Heart right ventricle (tissue), 16 donors: Measurements from ENCODE around the gene HOXA5. TPM values are rescaled to one million over a fixed set of nuclear protein-coding genes. Genes with fewer than 3 reads are reported as not detected.
A peak's percentile ranks its signal among the peaks of the same experiment; 100 is the strongest.

ENCODE experiments used
- ATAC-seq, 8 donors: fragments of 200-7000 bp; cut with Tn5 transposase; one replicate each; pipeline ENCODE4 v1.9.1; 2020; ENCODE audit warnings: mild to moderate bottlenecking in 8 of 8, moderate library complexity in 8 of 8, moderate number of reproducible peaks in 1 of 8
- DNase-seq, 2 donors: peaks; one replicate each; pipeline ENCODE4 v3.0.0-alpha.2; 2020
- H3K27ac ChIP-seq, 10 donors: fragments of 200-600 bp; sonication (generic) in 2 of 10; one replicate each; pipeline versions ENCODE4 v1.5.0 to v1.8.0; 2020 to 2022; ENCODE audit warnings: mild to moderate bottlenecking in 3 of 10
- H3K27me3 ChIP-seq, 7 donors: fragments of 200-600 bp; one replicate each; pipeline ENCODE4 v1.8.0; 2021 to 2022; ENCODE audit warnings: mild to moderate bottlenecking in 2 of 7
- H3K36me3 ChIP-seq, 9 donors: fragments of 200-600 bp; sonication (generic) in 1 of 9; one replicate each; pipeline versions ENCODE4 v1.5.0 to v1.8.0; 2020 to 2022; ENCODE audit warnings: mild to moderate bottlenecking in 2 of 9
- H3K4me1 ChIP-seq, 9 donors: fragments of 200-600 bp; sonication (generic) in 1 of 9; one replicate each; pipeline versions ENCODE4 v1.5.0 to v1.8.0; 2020 to 2022; ENCODE audit warnings: mild to moderate bottlenecking in 4 of 9
- H3K4me3 ChIP-seq, 10 donors: fragments of 200-600 bp; sonication (generic) in 2 of 10; one replicate each; pipeline versions ENCODE4 v1.5.0 to v1.8.0; 2020 to 2022; ENCODE audit warnings: mild to moderate bottlenecking in 7 of 10, moderate library complexity in 2 of 10
- H3K9me3 ChIP-seq, 11 donors: fragments of 200-600 bp in 10 of 11; sonication (generic) in 2 of 11; one replicate each; pipeline versions ENCODE4 v1.5.0 to v1.8.0; 2013 to 2022; ENCODE audit warnings: mild to moderate bottlenecking in 2 of 11, control low read depth in 1 of 11, moderate library complexity in 1 of 11
- CTCF ChIP-seq, 9 donors: fragments of 200-600 bp; sonication (generic) in 2 of 9; IDR thresholded peaks; one replicate each; pipeline versions ENCODE4 v1.5.0 to v1.8.0; 2021 to 2022; ENCODE audit warnings: antibody characterized with exemption in 9 of 9, mild to moderate bottlenecking in 5 of 9, moderate library complexity in 1 of 9
- WGBS, 2 donors: extraction: QIAGEN DNeasy Blood & Tissue Kit; methylation state at CpG; one replicate each; pipeline ENCODE4 v1.1.7; 2013; ENCODE audit warnings: inconsistent platforms in 1 of 2; 5-methylcytosine and 5-hydroxymethylcytosine counted together
- intact Hi-C, 10 donors: fragments of 100-400 bp; cut with DNase I; formaldehyde crosslinking; loops; one replicate each; pipeline versions ENCODE4 v1.11.1 to v1.14.2; 2022
- polyA plus RNA-seq, 2 donors: library from polyadenylated mRNA; stranded (reverse); fragments of 200-250 nt; gene quantifications; one replicate each; pipeline ENCODE4 v1.2.3, GENCODE V29; 2013
- total RNA-seq, 10 donors: library from RNA; stranded (reverse); fragmentation: NEBNext Ultra II Directional in 3 of 10; extraction: Animal tissue kit (Norgen Biotek cat#: 25700) in 3 of 10; gene quantifications; one replicate each; pipeline versions ENCODE4 v1.2.1 to v1.2.4, GENCODE V29; 2021 to 2023
- donor health status: Arrhythmogenic right ventricular cardiomyopathy.
- donor health status: ischemic (EF 13 %, LVEDD 7.1; RV severe dilation, severe dysfunction).
- donor health status: healthy with polysubstance abuse.
- donor health status: DM: no; HTN: yes; CAD: no.
- donor health status: DM: no; HTN: no; CAD: no.
- donor health status: ischemic (EF 25% LVEDD 6.9; RV normal size, moderate dysfunction).
- donor health status: ischemic (EF 25% LVEDD 5.7; RV mildly dilated, moderate dysfunction).
- donor health status: healthy.
- donor health status: DM: yes; HTN: yes; CAD: no.
- donor health status: Ischemic cardiomyopathy.
- donor health status: ischemic (EF 35%, LVEDD 5.7; RV mildly dilated, moderate dysfunction).
- donor health status: nonischemic (EF 11% LVEDD 7.7; RV severe dilation, severe dysfunction).
- donor health status: DM: yes; HTN: yes; CAD: no.
- donor health status: PGD.
- donor health status: ischemic (EF 29% LVEDD 5.4; RV normal size, mild dysfunction).
- donor health status: nonischemic (EF 23%, LVEDD 6.1; RV moderate dilation, normal function).

Gene HOXA5
- total and polyA plus RNA-seq, 12 donors: 0.09 to 0.95 (median 0.24) TPM; not detected in 8

GRCh38 chr7:27185854-27186667, 42.6 kb upstream of the HOXA5 start:
- no peak overlapping the region for H3K4me3 ChIP-seq
- ATAC-seq (no peak), DNase-seq (no peak)
- H3K27ac ChIP-seq: no peak overlapping the region
- H3K4me1 ChIP-seq: peaks cover 8 to 53% (median 36%) of the 10 kb centered on the region in 9 donors
- intact Hi-C loops: no loop called here
- H3K36me3 ChIP-seq: no peaks in the 10 kb centered on the region
- H3K27me3 ChIP-seq: peaks cover 67 to 100% (median 100%) of the 10 kb centered on the region in 7 donors
- no peaks in the 10 kb centered on the region for H3K9me3 ChIP-seq
- no peak for TF ChIP-seq CTCF (IDR thresholded peaks at IDR 0.05)
- 6 to 9% methylated on average over 24 of the region's 24 CpGs for whole genome bisulfite sequencing, 2 donors

- ATAC-seq (peak in 1 of 8 donors; percentile 5), DNase-seq (no peak)
- TF ChIP-seq CTCF (IDR thresholded peaks at IDR 0.05): no peak
- intact Hi-C loops: no loop called here
- 5 to 6% methylated on average over 43 of the region's 43 CpGs for WGBS, 2 donors
- Histone ChIP-seq H3K4me1 (peaks cover 8 to 53% (median 36%) of the 10 kb centered on the region in 9 donors), H3K4me3 (peak within 1 kb of the TSS; percentile 12 to 48 (median 36)), H3K36me3 (no peaks in the 10 kb centered on the region), H3K9me3 (no peaks in the 10 kb centered on the region), H3K27me3 (peaks cover 69 to 100% (median 100%) of the 10 kb centered on the region in 7 donors), H3K27ac (peak within 1 kb of the TSS in 1 of 10 donors; percentile 5)
Observed at GRCh38 chr7:27185013-27185853, 41.8 kb upstream of the HOXA5 start, which contains the start of gene HOXA11. Gene HOXA11, minus strand, starts transcription at chr7:27185232. Its CDS starts 88 bp downstream, at chr7:27185144.

- peaks cover 12 to 60% (median 43%) of the 10 kb centered on the region in 9 donors for H3K4me1 ChIP-seq
- peak overlapping the region in 1 of 10 donors; percentile 5 for H3K27ac ChIP-seq
- H3K4me3 ChIP-seq: peak overlapping the region; percentile 12 to 48 (median 36)
- peak in 1 of 9 donors; percentile 14 for TF ChIP-seq CTCF (IDR thresholded peaks at IDR 0.05)
- no peaks in the 10 kb centered on the region for H3K36me3 ChIP-seq
- intact Hi-C loops: no loop called here
- peaks cover 69 to 100% (median 100%) of the 10 kb centered on the region in 7 donors for H3K27me3 ChIP-seq
- no peaks in the 10 kb centered on the region for H3K9me3 ChIP-seq
- DNase-seq (no peak), ATAC-seq (peak in 2 of 8 donors; percentile 25 to 34)
- 2 to 3% methylated on average over 72 of the region's 72 CpGs for WGBS, 2 donors
Observed at GRCh38 chr7:27184337-27185012, 41.0 kb upstream of the HOXA5 start.
